ENCODE data around the gene RPL29. TPM values are rescaled to one million over a fixed set of nuclear protein-coding genes. Genes with fewer than 3 reads are reported as not detected.

Gene RPL29
- total RNA-seq, 2 experiments from 2014 or later = 1,575 to 1,589 TPM

DNA sequence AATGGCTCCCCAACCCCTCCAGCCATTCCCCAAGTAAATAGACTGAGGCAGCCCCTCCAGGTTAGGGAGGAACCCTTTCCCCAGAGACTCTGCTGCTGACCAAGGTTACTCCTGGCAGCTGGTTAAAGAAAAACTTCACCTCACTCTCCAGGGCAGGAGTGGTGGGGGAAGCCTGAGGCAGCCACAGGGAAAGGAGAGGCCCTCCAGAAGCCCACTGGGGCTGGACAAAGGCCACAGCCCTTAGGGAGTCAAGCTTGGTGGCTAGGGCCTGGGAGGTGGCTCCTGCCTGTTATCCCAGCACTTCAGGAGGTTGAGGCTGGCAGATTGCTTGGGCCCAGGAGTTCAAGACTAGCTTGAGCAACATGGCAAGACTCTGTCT lies 11.4 kb downstream of the RPL29 start:
- H3K27me3 Mint-ChIP-seq = no peaks in the 10 kb centered on the region
- H3K9me3 Mint-ChIP-seq = no peaks in the 10 kb centered on the region
- no peak for DNase-seq
- H3K27ac Mint-ChIP-seq = peak overlapping the region; percentile 89
- no peaks in the 10 kb centered on the region for H3K36me3 Mint-ChIP-seq
- H3K4me3 Mint-ChIP-seq = peak overlapping the region; percentile 88
- peaks cover 19% of the 10 kb centered on the region for H3K4me1 Mint-ChIP-seq

DNA sequence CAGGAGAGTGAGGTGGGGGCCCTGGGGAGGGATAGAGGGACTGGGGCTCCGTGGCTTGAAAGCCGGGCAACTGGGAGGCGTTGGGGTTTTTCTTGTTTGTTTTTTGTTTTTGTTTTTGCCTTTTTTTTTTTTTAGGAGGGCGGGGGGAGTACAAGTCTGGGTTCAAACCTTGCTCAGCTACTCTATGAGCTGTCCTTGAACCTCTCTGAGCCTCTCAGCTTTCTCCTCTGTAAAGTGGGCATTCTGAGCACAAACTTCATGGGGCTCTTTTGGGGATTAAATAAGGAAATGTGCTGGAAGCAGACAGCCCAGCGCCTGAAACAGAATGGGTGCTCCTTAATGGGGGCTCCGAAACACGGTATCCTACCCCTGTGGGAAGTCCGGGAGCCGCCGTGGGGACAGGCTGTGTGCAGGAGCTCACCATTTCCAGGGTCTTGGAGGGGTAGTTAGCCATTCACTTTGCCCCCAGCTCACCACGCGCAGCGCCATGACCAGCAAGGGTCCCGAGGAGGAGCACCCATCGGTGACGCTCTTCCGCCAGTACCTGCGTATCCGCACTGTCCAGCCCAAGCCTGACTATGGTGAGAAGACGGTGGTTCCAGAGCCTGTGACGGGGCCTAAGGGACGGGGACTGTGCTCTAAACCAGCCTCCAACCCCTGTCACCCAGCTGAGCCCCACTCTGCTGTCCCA lies 12.0 kb downstream of the RPL29 start:
- H3K36me3 Mint-ChIP-seq = no peaks in the 10 kb centered on the region

DNA sequence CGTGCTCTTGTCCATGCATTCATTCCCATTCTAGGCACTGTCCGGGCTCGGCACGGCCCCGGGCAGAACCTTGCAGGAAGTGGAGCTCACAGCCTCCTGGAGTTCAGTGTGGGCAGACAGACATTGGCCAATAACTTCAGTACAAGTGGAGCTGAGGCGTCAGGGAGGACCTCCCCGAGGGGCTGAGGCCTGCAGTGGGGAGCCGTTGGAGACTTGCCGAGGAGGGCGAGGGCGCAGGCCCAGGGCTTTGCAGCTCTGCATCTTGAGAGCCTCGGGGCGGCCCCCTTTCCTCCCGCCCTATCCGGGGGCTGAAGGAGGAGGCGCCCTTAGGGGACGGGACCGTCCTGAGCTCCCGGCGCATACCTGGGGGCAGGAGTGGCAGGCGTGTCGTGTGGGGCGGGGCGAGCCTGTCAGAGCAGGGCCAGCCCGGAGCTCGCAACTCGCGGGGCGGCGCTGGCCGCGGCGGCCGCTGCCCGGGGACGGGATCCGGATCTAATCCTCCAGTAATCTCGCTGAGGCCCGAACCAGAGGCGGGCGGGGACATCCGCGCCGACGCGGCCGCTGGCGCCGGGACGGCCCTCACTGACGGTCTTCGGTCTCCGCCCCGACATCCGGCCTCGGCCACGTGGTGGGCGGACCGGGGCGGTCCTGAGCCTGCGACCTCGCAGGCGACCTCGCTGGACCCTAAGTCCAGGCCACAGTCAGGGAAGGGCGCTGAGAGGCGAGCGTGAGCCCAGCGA lies 12.7 kb downstream of the RPL29 start, which contains the start of gene ACY1:
Gene ACY1, plus strand, starts transcription at position 698 of the 740 bp plus-strand sequence. CDS start 530 bp downstream, outside the sequence.
- Mint-ChIP-seq H3K4me1 (peaks cover 15% of the 10 kb centered on the region), H3K4me3 (peak within 1 kb of the TSS; percentile 88)
- DNase-seq = peak; percentile 91

More for the DNA sequence above, 12.0 kb downstream of the RPL29 start:
- H3K9me3 Mint-ChIP-seq = no peaks in the 10 kb centered on the region
- H3K4me3 Mint-ChIP-seq = peak overlapping the region; percentile 88
- DNase-seq = no peak
- peaks cover 16% of the 10 kb centered on the region for H3K4me1 Mint-ChIP-seq
- H3K27ac Mint-ChIP-seq = peak overlapping the region; percentile 89
- H3K27me3 Mint-ChIP-seq = no peaks in the 10 kb centered on the region

DNA sequence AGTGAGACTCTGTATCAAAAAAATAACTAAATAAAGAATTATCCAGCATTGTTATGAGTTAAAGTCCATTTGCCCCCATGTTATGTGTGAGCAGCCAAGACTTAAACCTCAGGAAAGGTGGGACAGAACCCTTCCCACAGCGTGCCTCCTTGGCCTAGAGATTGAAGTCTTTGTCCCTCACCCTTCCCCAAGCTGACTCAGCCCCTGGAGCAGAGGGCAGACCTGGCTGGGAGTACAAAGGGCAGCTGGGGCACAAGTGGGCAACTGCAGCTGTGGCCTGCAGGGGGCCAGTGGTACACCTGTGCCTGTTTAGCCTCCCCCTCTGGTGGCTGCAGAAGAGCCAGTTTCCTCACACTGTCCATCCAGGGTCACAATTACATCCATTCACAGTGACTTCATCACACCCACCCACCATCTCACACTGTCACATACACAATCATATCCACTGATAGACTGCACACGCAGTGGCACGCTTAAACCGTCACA lies 13.3 kb downstream of the RPL29 start:
- H3K4me1 Mint-ChIP-seq = peaks cover 18% of the 10 kb centered on the region
- DNase-seq = peak; percentile 56
- H3K36me3 Mint-ChIP-seq = no peaks in the 10 kb centered on the region
- no peaks in the 10 kb centered on the region for H3K27me3 Mint-ChIP-seq
- peak overlapping the region; percentile 89 for H3K27ac Mint-ChIP-seq
- H3K4me3 Mint-ChIP-seq = peak overlapping the region; percentile 88
- H3K9me3 Mint-ChIP-seq = no peaks in the 10 kb centered on the region

More for the DNA sequence above, 12.7 kb downstream of the RPL29 start, which contains the start of gene ACY1:
- Mint-ChIP-seq H3K36me3 (no peaks in the 10 kb centered on the region), H3K27me3 (no peaks in the 10 kb centered on the region), H3K9me3 (no peaks in the 10 kb centered on the region), H3K27ac (peak within 1 kb of the TSS; percentile 89)

DNA sequence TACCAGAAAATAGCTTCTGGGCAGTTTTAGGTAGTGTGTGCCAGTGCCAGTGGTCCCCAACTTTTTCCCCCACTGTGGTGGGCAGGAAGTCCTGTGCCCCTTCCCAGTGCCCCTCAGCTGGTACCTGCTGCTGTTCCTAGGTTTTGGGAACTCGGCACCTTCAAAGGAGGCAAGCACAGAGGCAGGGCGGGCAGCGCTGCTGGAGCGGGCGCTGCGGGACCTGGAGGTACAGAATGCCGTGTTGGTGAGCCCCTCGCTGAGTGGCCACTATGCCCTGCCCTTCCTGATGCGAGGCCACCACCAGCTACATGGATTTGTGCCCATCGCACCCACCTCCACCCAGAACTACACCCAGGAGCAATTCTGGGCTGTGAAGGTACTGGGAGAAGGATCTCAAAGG lies 15.4 kb downstream of the RPL29 start:
- H3K4me1 Mint-ChIP-seq = peaks cover 31% of the 10 kb centered on the region
- H3K36me3 Mint-ChIP-seq = no peaks in the 10 kb centered on the region
- DNase-seq = no peak
- H3K9me3 Mint-ChIP-seq = no peaks in the 10 kb centered on the region
- H3K27me3 Mint-ChIP-seq = no peaks in the 10 kb centered on the region
- no peak overlapping the region for H3K4me3 Mint-ChIP-seq
- no peak overlapping the region for H3K27ac Mint-ChIP-seq

DNA sequence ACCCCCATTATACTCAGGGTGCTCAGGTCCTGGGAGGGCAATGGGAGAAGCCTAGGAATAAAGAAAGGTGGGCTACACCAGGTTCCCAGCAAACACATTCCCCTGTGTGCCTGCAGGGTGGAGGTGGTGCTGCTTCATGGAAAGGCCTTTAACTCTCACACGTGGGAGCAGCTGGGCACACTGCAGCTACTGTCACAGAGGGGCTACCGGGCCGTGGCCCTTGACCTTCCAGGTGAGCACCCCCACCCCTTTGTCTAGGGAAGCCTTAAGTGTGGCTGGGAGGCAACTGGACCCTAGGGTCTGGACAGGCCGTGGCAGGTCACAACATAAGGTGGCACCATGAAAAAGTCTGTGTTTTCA lies 17.6 kb downstream of the RPL29 start:
- H3K27ac Mint-ChIP-seq = no peak overlapping the region

DNA sequence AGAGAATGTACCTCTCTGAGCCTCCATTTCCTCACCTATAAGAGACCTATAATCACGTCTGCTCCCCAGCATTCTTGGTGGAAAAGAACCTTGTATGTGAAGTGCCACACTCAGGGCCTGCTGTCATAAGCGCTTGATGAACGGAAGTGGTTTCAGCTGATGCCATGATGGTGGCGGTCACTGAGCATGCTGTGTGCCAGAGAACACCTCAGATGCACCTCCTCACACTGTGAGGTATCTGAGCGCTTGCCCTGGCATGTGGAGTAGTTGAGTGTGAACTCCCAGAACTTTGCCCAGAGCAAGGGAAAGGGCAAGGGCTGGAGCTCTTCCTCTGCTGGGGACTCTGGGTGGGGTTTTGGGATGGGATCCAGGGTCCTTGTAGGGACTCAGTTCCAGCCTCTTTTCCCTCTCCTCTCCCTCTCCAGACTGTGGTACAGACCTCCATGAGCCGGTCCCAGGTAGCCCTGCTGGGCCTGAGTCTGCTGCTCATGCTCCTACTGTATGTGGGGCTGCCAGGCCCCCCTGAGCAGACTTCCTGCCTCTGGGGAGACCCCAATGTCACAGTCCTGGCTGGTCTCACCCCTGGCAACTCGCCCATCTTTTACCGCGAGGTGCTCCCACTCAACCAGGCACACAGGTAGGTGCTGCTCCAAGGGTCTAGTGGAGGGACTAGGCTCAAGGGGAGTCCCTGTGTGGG lies 18.1 kb downstream of the RPL29 start:
- Mint-ChIP-seq H3K4me1 (peaks cover 30% of the 10 kb centered on the region), H3K9me3 (no peaks in the 10 kb centered on the region), H3K27ac (peak overlapping the region; percentile 64), H3K27me3 (no peaks in the 10 kb centered on the region), H3K4me3 (no peak overlapping the region), H3K36me3 (peaks cover 1% of the 10 kb centered on the region)
- DNase-seq = no peak

More for the DNA sequence above, 17.6 kb downstream of the RPL29 start:
- peaks cover 1% of the 10 kb centered on the region for H3K36me3 Mint-ChIP-seq
- H3K4me3 Mint-ChIP-seq = no peak overlapping the region
- no peaks in the 10 kb centered on the region for H3K27me3 Mint-ChIP-seq
- H3K4me1 Mint-ChIP-seq = peaks cover 32% of the 10 kb centered on the region
- no peaks in the 10 kb centered on the region for H3K9me3 Mint-ChIP-seq
- no peak for DNase-seq

DNA sequence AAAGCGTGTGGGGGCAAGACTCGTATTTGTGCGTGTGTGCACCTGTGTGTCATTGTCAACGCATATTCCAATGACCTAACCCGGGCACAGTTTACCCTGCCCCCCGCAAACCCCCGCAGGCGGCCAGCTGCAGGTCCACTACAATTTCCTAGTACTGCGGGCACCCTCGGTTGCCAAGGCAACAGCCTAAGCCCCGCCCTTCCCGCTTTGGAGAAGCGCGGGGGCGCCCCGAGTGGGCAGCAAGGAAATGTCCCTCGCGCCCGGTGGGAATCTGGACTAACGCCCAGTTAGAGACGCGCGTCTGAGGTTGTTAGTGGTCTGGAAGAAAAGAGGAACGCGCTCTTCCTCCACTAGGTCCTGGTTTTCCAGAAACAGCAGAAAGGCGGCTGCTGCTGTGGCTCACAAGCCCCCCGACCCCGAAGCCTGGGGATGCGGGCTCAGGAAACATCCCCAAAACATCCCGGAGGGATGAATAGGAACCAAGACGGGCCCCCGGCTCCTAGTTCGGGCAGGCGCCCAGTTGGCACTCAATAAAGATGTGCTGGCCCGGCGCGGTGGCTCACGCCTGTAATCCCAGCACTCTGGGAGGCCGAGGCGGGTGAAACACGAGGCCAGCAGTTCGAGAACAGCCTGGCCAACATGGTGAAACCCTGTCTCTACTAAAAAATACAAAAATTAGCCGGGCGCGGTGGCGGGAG lies 19.7 kb downstream of the RPL29 start:
- Mint-ChIP-seq H3K36me3 (peaks cover 2% of the 10 kb centered on the region), H3K9me3 (no peaks in the 10 kb centered on the region), H3K4me1 (peaks cover 24% of the 10 kb centered on the region), H3K27ac (no peak overlapping the region), H3K27me3 (no peaks in the 10 kb centered on the region), H3K4me3 (peak overlapping the region; percentile 83)
- peak; percentile 48 for DNase-seq

DNA sequence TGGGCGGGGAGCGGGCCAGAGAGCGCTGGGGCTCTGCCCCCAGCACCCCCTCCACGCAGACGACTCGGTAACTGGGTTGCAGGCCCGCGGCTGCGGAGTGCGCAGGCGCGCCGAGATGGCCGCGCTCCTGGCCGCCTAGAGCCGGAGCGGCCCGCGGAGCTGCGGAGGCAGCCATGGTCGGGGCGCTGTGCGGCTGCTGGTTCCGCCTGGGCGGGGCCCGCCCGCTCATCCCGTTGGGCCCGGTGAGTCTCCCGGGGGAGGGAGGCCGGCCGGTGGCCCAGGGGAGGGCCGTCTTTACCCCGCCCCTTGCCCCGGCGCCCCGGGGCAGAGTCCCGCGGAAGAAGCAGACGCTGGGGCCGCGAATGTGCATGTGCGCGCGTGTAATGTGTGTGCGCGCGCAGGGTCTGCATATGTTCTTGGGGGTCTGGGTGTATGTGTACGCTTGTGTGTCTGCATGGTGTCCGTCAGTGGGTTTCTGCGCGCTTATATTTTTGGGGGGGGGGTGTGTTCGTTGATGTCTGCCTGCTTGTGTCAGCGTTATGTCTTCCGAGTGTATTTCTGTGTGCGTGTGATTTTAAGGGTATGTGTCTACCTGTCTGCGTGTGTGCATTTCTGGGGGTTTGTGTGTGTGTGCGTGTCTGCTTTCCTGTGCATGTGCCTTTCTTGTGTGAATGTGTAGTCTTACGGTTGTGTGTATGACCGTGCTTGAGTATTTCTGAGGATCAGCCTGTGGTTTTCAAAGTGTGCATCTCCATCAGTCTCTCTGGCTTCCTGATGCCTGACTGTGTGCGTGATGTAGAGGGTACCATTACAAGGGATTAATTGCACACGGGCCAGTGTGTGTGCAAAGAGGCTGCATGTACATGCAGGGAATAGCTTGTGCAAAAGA lies 20.5 kb downstream of the RPL29 start, which contains the start of gene ABHD14A:
Gene ABHD14A, plus strand, starts transcription at position 102 of the 889 bp plus-strand sequence. Its CDS starts 72 bp downstream, at position 174.
- peak within 1 kb of the TSS; percentile 97 for H3K4me3 Mint-ChIP-seq
- H3K27ac Mint-ChIP-seq = peak within 1 kb of the TSS; percentile 95
- peak; percentile 83 for DNase-seq
- H3K36me3 Mint-ChIP-seq = peaks cover 3% of the 10 kb centered on the region
- H3K4me1 Mint-ChIP-seq = peaks cover 24% of the 10 kb centered on the region
- no peaks in the 10 kb centered on the region for H3K27me3 Mint-ChIP-seq
- H3K9me3 Mint-ChIP-seq = no peaks in the 10 kb centered on the region

DNA sequence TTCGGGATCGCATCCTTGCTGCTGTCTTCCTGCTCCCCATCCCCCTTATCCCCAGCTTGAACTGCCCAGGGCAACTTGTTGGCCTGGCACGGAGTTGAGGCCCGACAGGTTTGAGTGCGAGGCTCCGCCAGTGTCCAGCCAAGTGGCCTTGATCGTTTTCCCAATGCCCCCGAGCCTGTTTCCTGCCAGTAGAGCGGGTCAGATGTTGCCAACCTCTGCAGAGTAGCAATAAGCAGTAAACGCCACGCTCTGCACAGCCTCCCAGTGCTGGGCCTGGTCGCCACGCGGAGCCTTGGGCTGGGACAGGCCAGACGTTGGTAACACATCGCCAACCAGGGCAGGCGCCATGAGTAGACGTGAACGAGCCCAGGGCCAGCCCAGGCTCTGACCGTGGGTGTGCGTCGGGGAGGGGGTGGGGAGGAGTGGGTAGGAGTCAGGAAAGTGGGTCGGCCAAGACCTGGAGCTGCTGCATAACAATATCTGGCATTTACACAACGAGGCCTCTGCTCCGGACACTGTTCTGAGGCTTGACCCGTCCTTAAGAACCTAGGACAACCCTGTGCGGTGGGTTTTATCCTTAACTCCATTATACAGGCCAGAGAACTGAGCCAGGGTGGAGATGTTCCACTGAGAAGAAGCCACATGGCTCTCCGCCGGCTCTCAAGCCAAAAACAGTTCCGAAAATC lies 21.3 kb downstream of the RPL29 start:
- H3K27ac Mint-ChIP-seq = peak overlapping the region; percentile 95
- peaks cover 24% of the 10 kb centered on the region for H3K4me1 Mint-ChIP-seq
- H3K27me3 Mint-ChIP-seq = no peaks in the 10 kb centered on the region
- peak; percentile 39 for DNase-seq
- H3K36me3 Mint-ChIP-seq = peaks cover 3% of the 10 kb centered on the region
- peak overlapping the region; percentile 97 for H3K4me3 Mint-ChIP-seq
- H3K9me3 Mint-ChIP-seq = no peaks in the 10 kb centered on the region

DNA sequence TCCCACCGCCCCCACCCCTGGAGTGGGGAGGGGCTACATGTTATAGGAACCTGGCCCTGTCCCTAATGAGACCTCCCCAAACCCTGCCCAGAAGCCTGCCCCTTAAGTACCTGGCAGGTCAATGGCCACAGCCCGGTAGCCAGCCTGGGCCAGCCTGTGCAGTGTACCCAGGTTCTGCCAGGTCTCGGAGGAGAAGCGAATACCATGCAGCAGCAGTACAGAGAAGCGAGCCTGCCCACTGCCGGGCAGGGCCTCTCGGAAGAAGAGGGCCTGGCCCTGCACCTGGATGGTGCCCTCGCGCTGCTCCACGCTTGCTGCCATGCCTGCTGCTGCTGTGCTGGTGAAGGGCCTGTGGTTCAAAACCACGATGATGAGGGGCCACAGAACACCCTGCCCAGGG lies 24.3 kb downstream of the RPL29 start:
- Mint-ChIP-seq H3K27ac (no peak overlapping the region), H3K9me3 (no peaks in the 10 kb centered on the region), H3K27me3 (no peaks in the 10 kb centered on the region), H3K4me1 (peaks cover 17% of the 10 kb centered on the region), H3K36me3 (peaks cover 3% of the 10 kb centered on the region), H3K4me3 (no peak overlapping the region)
- no peak for DNase-seq

DNA sequence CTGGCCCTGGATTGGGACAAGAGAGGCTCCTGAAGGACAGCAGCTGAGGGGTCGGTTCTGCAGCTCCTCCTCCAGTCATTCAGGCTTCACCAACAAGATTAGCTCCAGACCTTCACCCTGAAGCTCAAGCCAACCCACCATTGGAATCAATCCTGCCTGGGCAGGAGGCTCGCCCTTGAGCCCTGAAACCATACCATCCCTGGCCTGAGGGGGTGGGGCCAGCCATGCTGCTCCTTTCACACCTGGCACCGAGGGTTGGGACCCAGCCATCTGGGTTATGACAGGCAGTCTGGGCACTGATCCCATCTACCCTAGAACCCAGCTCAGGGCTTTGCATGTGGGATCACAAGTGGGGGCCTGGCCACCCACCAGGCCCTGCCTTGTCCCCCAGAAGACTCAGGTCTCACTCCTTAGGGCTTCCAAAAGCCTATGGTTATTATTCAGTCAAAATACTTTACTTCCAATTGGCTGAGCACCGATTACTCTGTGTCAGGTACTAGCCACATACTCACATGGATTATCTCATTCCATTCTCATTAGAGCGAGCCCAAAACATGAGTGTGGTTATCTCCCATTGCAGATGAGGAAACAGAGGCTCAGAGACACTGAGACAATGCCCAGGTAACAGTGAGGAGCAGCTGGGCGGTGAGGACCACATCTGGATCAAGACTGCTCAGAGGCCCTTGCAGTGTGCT lies 24.9 kb downstream of the RPL29 start:
- DNase-seq = no peak
- H3K9me3 Mint-ChIP-seq = no peaks in the 10 kb centered on the region
- no peak overlapping the region for H3K4me3 Mint-ChIP-seq
- peaks cover 3% of the 10 kb centered on the region for H3K36me3 Mint-ChIP-seq
- no peak overlapping the region for H3K27ac Mint-ChIP-seq
- no peaks in the 10 kb centered on the region for H3K27me3 Mint-ChIP-seq
- H3K4me1 Mint-ChIP-seq = peaks cover 17% of the 10 kb centered on the region

DNA sequence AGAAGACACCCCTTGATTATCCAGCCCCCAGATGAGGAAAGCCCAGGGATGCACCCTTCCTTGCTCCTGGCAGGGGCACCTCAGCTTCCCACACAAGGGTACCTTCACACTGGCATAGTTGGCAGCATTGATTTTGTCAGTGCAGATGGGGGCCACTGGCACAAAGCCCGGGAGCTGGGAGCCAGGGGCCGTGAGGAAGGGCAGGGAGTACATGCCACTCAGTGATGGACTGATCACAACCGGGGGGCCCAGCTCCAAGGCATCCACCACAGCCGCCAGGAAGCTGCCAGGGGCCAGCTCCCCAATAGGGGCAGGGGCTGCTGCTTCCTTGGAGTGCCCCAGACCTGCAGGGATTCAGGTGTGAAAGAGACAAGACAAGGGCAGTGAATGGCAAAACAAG lies 25.9 kb downstream of the RPL29 start:
- Mint-ChIP-seq H3K27ac (no peak overlapping the region), H3K36me3 (peaks cover 3% of the 10 kb centered on the region), H3K4me3 (no peak overlapping the region)

More for the DNA sequence above, 25.9 kb downstream of the RPL29 start:
- no peak for DNase-seq
- Mint-ChIP-seq H3K9me3 (no peaks in the 10 kb centered on the region), H3K4me1 (peaks cover 13% of the 10 kb centered on the region), H3K27me3 (no peaks in the 10 kb centered on the region)

Data from activated naive CD8-positive, alpha-beta T cell treated with anti-CD3 and anti-CD28 coated beads for 36 hours (primary cell).